Kidney epithelial cell (primary cell): ENCODE data around the gene PTCD2. TPM values are rescaled to one million over a fixed set of nuclear protein-coding genes. Genes with fewer than 3 reads are reported as not detected.
"Not testable (repeated sequence)": the region's sequence is repeated elsewhere in the genome, so short reads cannot be mapped to it uniquely, and the experiment has no call there.

ENCODE experiments used
- DNase-seq: peaks from one replicate; pipeline ENCODE4 v3.0.0-alpha.2; 2010; ENCODE audit warnings: low read depth
- H3K27me3 ChIP-seq: 2 replicates; pipeline ENCODE4 v1.6.0; 2011; ENCODE audit warnings: low read length; ENCODE audit not compliant: control insufficient read depth, insufficient read depth
- H3K36me3 ChIP-seq: 2 replicates; pipeline ENCODE4 v1.5.1; 2011; ENCODE audit warnings: low read length; ENCODE audit not compliant: control insufficient read depth, insufficient read depth
- H3K4me3 ChIP-seq: 2 replicates; pipeline ENCODE4 v1.5.1; 2011; ENCODE audit warnings: low read depth, mild to moderate bottlenecking, control low read depth, low read length
- total RNA-seq: library from RNA; depleted of rRNA; stranded (reverse); fragments of >200 nt; gene quantifications from 2 replicates; pipeline ENCODE4 v1.2.3, GENCODE V29; 2015
- TF ChIP-seq, protein P1 (sequence below): IDR thresholded peaks from 2 replicates; pipeline ENCODE4 v1.5.1; 2011; ENCODE audit warnings: mild to moderate bottlenecking, moderate library complexity, low read length, control low read depth, inconsistent platforms; ENCODE audit not compliant: insufficient read depth, poor library complexity, severe bottlenecking

The PTCD2 gene
- total RNA-seq, 1 donor from 2014 or later, result 11.7 TPM

DNA sequence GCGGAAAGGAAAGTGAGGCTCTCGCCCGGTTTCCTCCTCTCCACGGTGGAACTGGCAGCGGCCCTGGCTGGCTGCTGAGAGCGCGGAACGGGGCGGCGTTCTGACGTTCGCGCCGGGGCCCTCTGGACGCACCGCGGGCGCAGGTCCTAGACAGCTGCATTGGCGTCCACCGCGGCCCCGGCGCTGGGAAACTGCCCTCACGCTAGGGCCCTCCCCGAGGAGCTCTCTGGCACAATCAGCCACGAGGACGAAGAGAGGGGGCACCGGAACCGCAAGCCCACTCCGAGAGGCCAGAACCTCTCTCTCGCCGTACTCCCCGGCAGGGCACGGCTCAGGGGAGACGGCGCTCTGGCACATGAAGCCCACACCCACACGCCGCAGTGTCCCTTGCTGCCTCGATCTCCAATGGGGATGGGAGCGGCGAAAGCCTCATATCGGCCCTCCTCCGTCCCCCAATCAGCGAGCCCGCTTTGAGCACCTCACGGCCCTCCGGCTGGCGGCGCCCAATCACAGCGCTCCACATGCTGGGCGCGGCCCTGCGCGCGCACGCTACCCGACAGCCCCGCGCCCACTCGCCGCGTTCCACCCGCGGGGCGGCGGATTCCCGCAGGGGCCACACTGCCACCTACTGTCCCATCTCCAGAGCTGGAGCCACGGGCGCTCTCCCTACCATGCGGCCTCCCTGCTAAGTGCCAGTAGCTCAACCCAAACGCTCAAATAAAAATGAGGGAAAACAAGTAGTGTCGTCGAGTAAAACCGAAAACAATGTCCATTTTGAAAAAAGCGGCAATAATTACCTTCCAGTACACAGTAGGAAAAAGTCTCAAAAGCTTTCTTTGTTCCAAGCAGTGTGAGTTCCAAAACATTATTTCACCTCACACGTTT lies 12.0 kb upstream of the PTCD2 start:
- peak overlapping the region; percentile 64 for H3K4me3 ChIP-seq
- peak; percentile 87 for DNase-seq
- H3K36me3 ChIP-seq, result no peaks in the 10 kb centered on the region
- TF ChIP-seq, protein P1, sequence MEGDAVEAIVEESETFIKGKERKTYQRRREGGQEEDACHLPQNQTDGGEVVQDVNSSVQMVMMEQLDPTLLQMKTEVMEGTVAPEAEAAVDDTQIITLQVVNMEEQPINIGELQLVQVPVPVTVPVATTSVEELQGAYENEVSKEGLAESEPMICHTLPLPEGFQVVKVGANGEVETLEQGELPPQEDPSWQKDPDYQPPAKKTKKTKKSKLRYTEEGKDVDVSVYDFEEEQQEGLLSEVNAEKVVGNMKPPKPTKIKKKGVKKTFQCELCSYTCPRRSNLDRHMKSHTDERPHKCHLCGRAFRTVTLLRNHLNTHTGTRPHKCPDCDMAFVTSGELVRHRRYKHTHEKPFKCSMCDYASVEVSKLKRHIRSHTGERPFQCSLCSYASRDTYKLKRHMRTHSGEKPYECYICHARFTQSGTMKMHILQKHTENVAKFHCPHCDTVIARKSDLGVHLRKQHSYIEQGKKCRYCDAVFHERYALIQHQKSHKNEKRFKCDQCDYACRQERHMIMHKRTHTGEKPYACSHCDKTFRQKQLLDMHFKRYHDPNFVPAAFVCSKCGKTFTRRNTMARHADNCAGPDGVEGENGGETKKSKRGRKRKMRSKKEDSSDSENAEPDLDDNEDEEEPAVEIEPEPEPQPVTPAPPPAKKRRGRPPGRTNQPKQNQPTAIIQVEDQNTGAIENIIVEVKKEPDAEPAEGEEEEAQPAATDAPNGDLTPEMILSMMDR, result peak; percentile 63
- H3K27me3 ChIP-seq, result no peaks in the 10 kb centered on the region

DNA sequence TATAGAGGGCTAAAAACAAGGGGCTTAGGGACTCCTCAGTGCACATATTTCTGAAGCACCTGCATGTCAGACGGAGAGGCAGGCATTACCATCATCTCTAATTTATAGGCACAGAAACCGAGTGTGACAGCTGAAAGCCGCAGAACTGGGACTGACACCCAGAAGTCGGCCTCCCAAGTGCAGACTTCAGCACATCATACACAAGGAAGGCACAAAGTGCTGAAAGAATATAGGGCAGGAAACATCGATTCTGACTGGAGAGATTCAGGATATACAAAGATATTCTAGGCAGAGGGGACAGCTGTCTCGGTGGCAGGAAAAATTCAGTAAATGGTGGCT lies 11.4 kb upstream of the PTCD2 start:
- H3K36me3 ChIP-seq, result no peaks in the 10 kb centered on the region
- H3K27me3 ChIP-seq, result no peaks in the 10 kb centered on the region
- no peak overlapping the region for H3K4me3 ChIP-seq
- TF ChIP-seq, protein P1, result no peak
- no peak for DNase-seq

DNA sequence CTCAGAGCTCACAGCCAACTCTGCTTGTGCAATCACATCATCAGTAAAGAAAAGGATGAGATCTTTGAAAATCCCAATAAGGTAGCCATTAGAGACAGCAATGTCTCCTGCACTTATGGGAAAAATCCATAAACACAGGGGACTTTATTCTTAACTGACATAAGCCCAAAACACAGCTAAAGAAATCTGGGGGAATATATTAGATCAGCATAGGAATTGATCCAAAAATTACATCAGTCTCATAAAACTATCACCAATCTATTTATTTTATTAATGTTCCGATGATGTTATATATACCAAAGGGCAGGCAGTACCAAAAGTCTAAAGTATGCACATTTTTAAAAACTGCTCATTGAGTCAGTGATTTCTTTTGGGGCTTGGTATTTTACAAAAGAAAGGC lies 7.0 kb upstream of the PTCD2 start:
- Histone ChIP-seq H3K27me3 (no peaks in the 10 kb centered on the region), H3K4me3 (no peak overlapping the region), H3K36me3 (no peaks in the 10 kb centered on the region)
- TF ChIP-seq, protein P1, result no peak
- DNase-seq, result no peak

DNA sequence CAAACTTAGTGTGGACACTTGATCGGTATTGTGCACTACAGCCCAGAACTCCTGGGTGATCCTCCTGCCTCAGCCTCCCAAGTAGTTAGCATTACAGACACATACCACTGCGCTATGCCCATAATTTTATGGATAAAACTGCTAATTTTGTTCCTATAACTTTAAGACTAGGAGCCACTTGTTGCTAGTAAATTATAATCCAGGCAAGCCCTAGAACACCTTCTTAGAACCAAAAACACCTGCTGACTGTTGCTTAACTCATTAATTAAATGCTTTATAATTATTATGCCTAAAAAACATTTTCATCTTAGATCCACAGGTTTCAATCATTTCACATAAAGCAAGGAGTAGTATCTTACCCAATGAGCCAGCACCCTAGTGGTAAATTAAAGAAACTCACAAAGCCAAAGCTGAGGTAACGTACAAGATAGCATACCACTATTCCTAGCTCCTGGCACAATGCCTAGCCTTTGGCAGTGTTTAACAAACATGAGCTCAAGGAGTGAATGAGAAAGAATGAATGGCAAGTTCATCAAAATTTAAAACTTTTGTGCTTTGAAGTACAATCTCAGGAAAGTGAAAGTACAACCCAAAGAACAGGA lies 5.5 kb upstream of the PTCD2 start:
- no peaks in the 10 kb centered on the region for H3K36me3 ChIP-seq
- TF ChIP-seq, protein P1, result peak; percentile 20
- no peaks in the 10 kb centered on the region for H3K27me3 ChIP-seq
- no peak for DNase-seq
- no peak overlapping the region for H3K4me3 ChIP-seq

DNA sequence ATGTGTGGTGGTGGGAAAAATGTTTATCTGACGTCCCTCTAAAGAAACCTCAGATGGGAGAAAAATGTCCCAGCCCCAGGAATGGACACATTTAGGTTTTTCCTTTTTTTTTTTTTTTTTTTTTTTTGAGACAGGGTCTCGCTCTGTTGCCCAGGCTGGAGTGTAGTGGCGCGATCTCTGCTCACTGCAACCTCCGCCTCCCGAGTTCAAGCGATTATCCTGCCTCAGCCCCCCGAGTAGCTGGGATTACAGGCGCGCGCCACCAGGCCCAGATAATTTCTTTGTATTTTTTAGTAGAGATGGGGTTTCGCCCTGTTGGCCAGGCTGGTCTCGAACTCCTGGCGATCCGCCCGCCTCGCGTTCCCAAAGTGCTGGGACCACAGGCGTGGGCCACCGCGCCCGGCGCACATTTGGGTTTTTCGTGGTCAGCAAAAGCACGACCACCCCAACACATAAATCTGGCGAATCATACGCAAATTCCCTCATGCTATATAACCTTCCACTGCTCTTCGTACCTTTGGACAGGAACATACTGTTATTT lies 668 bp upstream of the PTCD2 start:
- DNase-seq, H3K27me3 ChIP-seq, H3K36me3 ChIP-seq: not testable (repeated sequence)
- peak overlapping the region; percentile 97 for H3K4me3 ChIP-seq

DNA sequence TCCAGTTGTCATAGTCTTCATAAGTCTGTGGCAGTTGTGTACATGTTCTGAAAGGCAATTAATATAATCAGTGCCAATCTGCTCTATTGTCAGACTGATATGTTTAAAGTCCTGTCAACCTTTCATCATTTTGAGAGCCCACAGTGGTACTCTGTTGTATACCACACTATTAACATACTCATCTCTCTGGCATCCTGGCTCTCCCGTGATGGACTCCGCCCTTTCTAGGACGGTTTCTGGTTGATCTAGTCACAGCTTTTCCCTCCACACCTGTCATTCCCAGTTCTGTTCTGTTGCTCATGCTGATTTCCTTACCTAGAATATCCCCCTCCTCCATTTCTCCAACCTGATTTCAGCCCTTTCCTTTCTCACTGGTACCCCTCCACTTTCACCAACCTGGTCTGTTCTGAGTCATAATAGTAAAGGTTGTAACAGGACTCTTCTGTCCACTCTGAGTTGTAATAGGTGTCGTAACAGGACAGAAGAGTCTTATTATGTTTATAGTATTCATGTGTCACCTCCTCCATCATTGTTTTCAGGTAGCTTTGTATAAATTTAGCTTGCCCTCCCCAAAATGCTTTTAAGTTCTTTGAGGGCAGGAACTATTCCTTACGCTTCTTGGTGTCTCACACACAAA lies 4.1 kb downstream of the PTCD2 start:
- TF ChIP-seq, protein P1, result no peak
- peaks cover 2% of the 10 kb centered on the region for H3K36me3 ChIP-seq
- no peaks in the 10 kb centered on the region for H3K27me3 ChIP-seq
- DNase-seq, result no peak
- H3K4me3 ChIP-seq, result no peak overlapping the region
